Left forelimb (tissue), 1 donor: Measurements from ENCODE around the gene PLEKHM1.
A peak's percentile ranks its signal among the peaks of the same experiment; 100 is the strongest.
"Not testable (repeated sequence)": the region's sequence is repeated elsewhere in the genome, so short reads cannot be mapped to it uniquely, and the experiment has no call there.

Experiments
- DNase-seq: peaks from one replicate; pipeline ENCODE4 v3.0.0-alpha.2; 2018; ENCODE audit warnings: low spot score

Gene PLEKHM1

GRCh38 chr17:45490615-45491433 lies at the start of gene PLEKHM1:
PLEKHM1 (minus strand) TSS chr17:45490721; CDS start chr17:45482484, 8,237 bp downstream.
- DNase-seq = peak; percentile 81

GRCh38 chr17:45538168-45538567 lies 47.6 kb upstream of the PLEKHM1 start:
- not testable (repeated sequence) for DNase-seq

- DNase-seq = not testable (repeated sequence)
Observed at GRCh38 chr17:45506072-45506471, 15.6 kb upstream of the PLEKHM1 start.

- DNase-seq = not testable (repeated sequence)
Observed at GRCh38 chr17:45505183-45505582, 14.7 kb upstream of the PLEKHM1 start.

- not testable (repeated sequence) for DNase-seq
Observed at GRCh38 chr17:45501092-45501707, 10.7 kb upstream of the PLEKHM1 start.

GRCh38 chr17:45500478-45500877 lies 10.0 kb upstream of the PLEKHM1 start:
- not testable (repeated sequence) for DNase-seq

GRCh38 chr17:45499208-45499607 lies 8.7 kb upstream of the PLEKHM1 start:
- not testable (repeated sequence) for DNase-seq

- DNase-seq = not testable (repeated sequence)
Observed at GRCh38 chr17:45498377-45498776, 7.9 kb upstream of the PLEKHM1 start.

- DNase-seq = not testable (repeated sequence)
Observed at GRCh38 chr17:45497449-45497848, 6.9 kb upstream of the PLEKHM1 start.

GRCh38 chr17:45496507-45496906 lies 6.0 kb upstream of the PLEKHM1 start:
- not testable (repeated sequence) for DNase-seq

GRCh38 chr17:45494556-45494955 lies 4.0 kb upstream of the PLEKHM1 start:
- not testable (repeated sequence) for DNase-seq

GRCh38 chr17:45492156-45492555 lies 1.6 kb upstream of the PLEKHM1 start:
- not testable (repeated sequence) for DNase-seq

- not testable (repeated sequence) for DNase-seq
Observed at GRCh38 chr17:45490198-45490597, 323 bp downstream of the PLEKHM1 start.

- DNase-seq = not testable (repeated sequence)
Observed at GRCh38 chr17:45487704-45488103, 2.8 kb downstream of the PLEKHM1 start.

- DNase-seq = not testable (repeated sequence)
Observed at GRCh38 chr17:45483591-45484216, 6.8 kb downstream of the PLEKHM1 start.

- not testable (repeated sequence) for DNase-seq
Observed at GRCh38 chr17:45483177-45483576, 7.3 kb downstream of the PLEKHM1 start.

GRCh38 chr17:45482317-45482716 lies 8.2 kb downstream of the PLEKHM1 start:
- not testable (repeated sequence) for DNase-seq

GRCh38 chr17:45475436-45475835 lies 15.1 kb downstream of the PLEKHM1 start:
- not testable (repeated sequence) for DNase-seq

- DNase-seq = not testable (repeated sequence)
Observed at GRCh38 chr17:45472249-45472648, 18.3 kb downstream of the PLEKHM1 start.

GRCh38 chr17:45469204-45469563 lies 21.3 kb downstream of the PLEKHM1 start:
- DNase-seq = not testable (repeated sequence)

GRCh38 chr17:45468293-45469203 lies 22.0 kb downstream of the PLEKHM1 start:
- peak; percentile 47 for DNase-seq
